H9 (cell line): ENCODE measurements around the gene HBG2. TPM values are rescaled to one million over a fixed set of nuclear protein-coding genes. Genes with fewer than 3 reads are reported as not detected.

Experiments
- DNase-seq: peaks from one replicate; pipeline ENCODE4 v3.0.0-alpha.2; 2017
- H2AFZ ChIP-seq: one replicate; pipeline ENCODE4 v1.6.1; 2013; ENCODE audit warnings: mild to moderate bottlenecking, low read length, control low read depth, moderate library complexity
- H2AK5ac ChIP-seq: 2 replicates; pipeline ENCODE4 v1.6.1; 2013; ENCODE audit warnings: low read length, control low read depth, mixed read lengths; ENCODE audit not compliant: insufficient read length
- H2BK120ac ChIP-seq: one replicate; pipeline ENCODE4 v1.6.1; 2013; ENCODE audit warnings: low read depth, mild to moderate bottlenecking, low read length, control low read depth, inconsistent platforms; ENCODE audit not compliant: poor library complexity, severe bottlenecking
- H2BK12ac ChIP-seq: 2 replicates; pipeline ENCODE4 v1.6.1; 2013; ENCODE audit warnings: low read length, control low read depth, mixed read lengths, low read depth; ENCODE audit not compliant: insufficient read length
- H2BK15ac ChIP-seq: 2 replicates; pipeline ENCODE4 v1.6.1; 2013; ENCODE audit warnings: low read depth, low read length, control low read depth
- H2BK20ac ChIP-seq: one replicate; pipeline ENCODE4 v1.6.1; 2013; ENCODE audit warnings: low read depth, mild to moderate bottlenecking, low read length, control low read depth, inconsistent platforms; ENCODE audit not compliant: poor library complexity, severe bottlenecking
- H2BK5ac ChIP-seq: 2 replicates; pipeline ENCODE4 v1.6.1; 2013; ENCODE audit warnings: low read length, control low read depth, mixed read lengths; ENCODE audit not compliant: insufficient read length
- H3K14ac ChIP-seq: 2 replicates; pipeline ENCODE4 v1.6.1; 2013; ENCODE audit warnings: low read length, control low read depth; ENCODE audit not compliant: insufficient read depth
- H3K18ac ChIP-seq: 2 replicates; pipeline ENCODE4 v1.6.1; 2013; ENCODE audit warnings: low read depth, mild to moderate bottlenecking, mixed read lengths, low read length, control low read depth; ENCODE audit not compliant: insufficient read length
- H3K23ac ChIP-seq: 2 replicates; pipeline ENCODE4 v1.6.1; 2013; ENCODE audit warnings: low read length, control low read depth, mixed read lengths, low read depth; ENCODE audit not compliant: insufficient read length
- H3K23me2 ChIP-seq: 2 replicates; pipeline ENCODE4 v1.6.1; 2013; ENCODE audit warnings: low read depth, mild to moderate bottlenecking, mixed read lengths, low read length, control low read depth; ENCODE audit not compliant: insufficient read length, poor library complexity, severe bottlenecking
- H3K27ac ChIP-seq: 2 replicates; pipeline ENCODE4 v1.5.1; 2013; ENCODE audit warnings: low read length, control low read depth, mixed read lengths, low read depth; ENCODE audit not compliant: insufficient read length
- H3K27me3 ChIP-seq: 2 replicates; pipeline ENCODE4 v1.6.1; 2013; ENCODE audit warnings: low read length, control low read depth, inconsistent platforms; ENCODE audit not compliant: insufficient read depth
- H3K4ac ChIP-seq: 2 replicates; pipeline ENCODE4 v1.6.1; 2013; ENCODE audit warnings: low read depth, mild to moderate bottlenecking, control low read depth, inconsistent platforms, low read length, moderate library complexity
- H3K4me1 ChIP-seq: 2 replicates; pipeline ENCODE4 v1.6.1; 2013; ENCODE audit warnings: low read length, control low read depth, inconsistent platforms; ENCODE audit not compliant: insufficient read depth
- H3K4me2 ChIP-seq: 2 replicates; pipeline ENCODE4 v1.6.1; 2013; ENCODE audit warnings: low read length, control low read depth, mixed read lengths; ENCODE audit not compliant: insufficient read length, insufficient read depth
- H3K56ac ChIP-seq: 2 replicates; pipeline ENCODE4 v1.6.1; 2013; ENCODE audit warnings: low read depth, mild to moderate bottlenecking, mixed read lengths, low read length, control low read depth; ENCODE audit not compliant: insufficient read length
- H3K79me1 ChIP-seq: 2 replicates; pipeline ENCODE4 v1.6.1; 2013; ENCODE audit warnings: low read depth, mild to moderate bottlenecking, moderate library complexity, low read length, control low read depth, inconsistent platforms; ENCODE audit not compliant: insufficient read depth, poor library complexity, severe bottlenecking
- H3K79me2 ChIP-seq: 2 replicates; pipeline ENCODE4 v1.6.1; 2013; ENCODE audit warnings: low read length, control low read depth, inconsistent platforms; ENCODE audit not compliant: insufficient read depth
- H3K9ac ChIP-seq: 2 replicates; pipeline ENCODE4 v1.6.1; 2013; ENCODE audit warnings: low read length, control low read depth, mixed read lengths; ENCODE audit not compliant: insufficient read length; ENCODE audit errors: extremely low read depth
- H3K9me3 ChIP-seq: one replicate; pipeline ENCODE4 v1.6.1; 2013; ENCODE audit warnings: low read depth, low read length, inconsistent platforms; ENCODE audit not compliant: control insufficient read depth
- H3T11ph ChIP-seq: one replicate; pipeline ENCODE4 v1.6.1; 2013; ENCODE audit warnings: mild to moderate bottlenecking, low read length, control low read depth, inconsistent platforms
- H4K20me1 ChIP-seq: one replicate; pipeline ENCODE4 v1.6.1; 2013; ENCODE audit not compliant: control insufficient read depth, insufficient read length, insufficient read depth
- H4K5ac ChIP-seq: 2 replicates; pipeline ENCODE4 v1.6.1; 2013; ENCODE audit warnings: low read depth, mild to moderate bottlenecking, mixed read lengths, low read length, control low read depth; ENCODE audit not compliant: insufficient read length
- H4K8ac ChIP-seq: replicated peaks from 2 replicates; pipeline ENCODE4 v1.6.1; 2013; ENCODE audit warnings: low read length, control low read depth, mixed read lengths, low read depth; ENCODE audit not compliant: insufficient read length
- H4K91ac ChIP-seq: 2 replicates; pipeline ENCODE4 v1.6.1; 2013; ENCODE audit warnings: low read depth, mild to moderate bottlenecking, moderate library complexity, mixed read lengths, low read length, control low read depth; ENCODE audit not compliant: insufficient read length
- H3K27ac Mint-ChIP-seq, 3 experiments: 2 replicates in 2 of 3; 3 replicates in 1 of 3; pipeline ENCODE4 v1.8.0; 2020 to 2021; ENCODE audit warnings: mixed read lengths in 3 of 3, mild to moderate bottlenecking in 1 of 3, moderate library complexity in 1 of 3
- H3K27me3 Mint-ChIP-seq: 2 replicates; pipeline ENCODE4 v1.8.0; 2021; ENCODE audit warnings: low read depth, mild to moderate bottlenecking, moderate library complexity, mixed read lengths
- H3K36me3 Mint-ChIP-seq, 3 experiments: 2 replicates in 2 of 3; 3 replicates in 1 of 3; pipeline ENCODE4 v1.8.0; 2020 to 2021; ENCODE audit warnings: low read depth in 3 of 3, mixed read lengths in 3 of 3; ENCODE audit not compliant: insufficient read depth in 1 of 3
- H3K4me1 Mint-ChIP-seq, 2 experiments: 2 replicates each; pipeline ENCODE4 v1.8.0; 2020; ENCODE audit warnings: mixed read lengths in 2 of 2
- H3K4me3 Mint-ChIP-seq, 2 experiments: 2 replicates in 1 of 2; 3 replicates in 1 of 2; pipeline ENCODE4 v1.8.0; 2020 to 2021; ENCODE audit warnings: mild to moderate bottlenecking in 2 of 2, mixed read lengths in 2 of 2, moderate library complexity in 1 of 2
- H3K9me3 Mint-ChIP-seq, 2 experiments: 2 replicates in 1 of 2; 3 replicates in 1 of 2; pipeline ENCODE4 v1.8.0; 2020; ENCODE audit warnings: mild to moderate bottlenecking in 2 of 2, mixed read lengths in 2 of 2, moderate library complexity in 1 of 2
- WGBS: extraction: QIAGEN DNeasy Blood & Tissue Kit; methylation state at CpG from one replicate; pipeline ENCODE4 v1.1.7; 2013; ENCODE audit warnings: missing lambda C conversion rate, low lambda C conversion rate, mixed read lengths; ENCODE audit not compliant: insufficient read length; ENCODE audit errors: extremely low coverage; 5-methylcytosine and 5-hydroxymethylcytosine counted together
- total RNA-seq: library from RNA; stranded (reverse); gene quantifications from 2 replicates; pipeline ENCODE4 v1.2.1, GENCODE V29; 2021
- TF ChIP-seq, protein P1 (sequence below): fragments of 200-600 bp; sonication (generic); conservative IDR thresholded peaks from 3 replicates; pipeline ENCODE4 v1.8.0; 2021; ENCODE audit warnings: antibody characterized with exemption, mild to moderate bottlenecking

Gene HBG2
- total RNA-seq, 1 experiment from 2014 or later, result not detected

DNA sequence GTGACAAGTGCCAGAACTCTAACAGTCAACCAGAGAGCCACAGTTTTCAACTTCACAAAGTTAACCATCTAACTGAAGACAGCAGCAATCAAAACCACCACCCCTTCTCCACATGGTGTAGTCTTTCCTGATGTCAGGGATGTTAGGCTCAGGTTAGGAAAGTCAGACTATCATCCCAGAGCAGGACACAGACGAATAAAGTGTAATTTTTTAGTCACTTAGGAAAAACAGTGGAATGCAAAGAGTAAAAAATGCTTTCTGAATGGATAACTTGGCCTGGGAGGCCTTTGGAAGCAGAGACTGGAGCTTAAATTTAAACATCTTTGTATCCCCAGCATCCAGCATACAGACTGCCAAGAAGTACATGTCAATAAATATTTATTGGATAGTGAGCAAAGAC is 31.8 kb upstream of the HBG2 start:
- Histone ChIP-seq H3K79me2 (no peaks in the 10 kb centered on the region), H4K5ac (no peak overlapping the region), H3T11ph (no peak overlapping the region), H3K79me1 (no peaks in the 10 kb centered on the region), H2BK15ac (no peak overlapping the region), H3K9ac (no peak overlapping the region), H3K27me3 (no peaks in the 10 kb centered on the region), H3K4me2 (no peak overlapping the region), H2AK5ac (no peak overlapping the region), H3K4me1 (no peaks in the 10 kb centered on the region), H3K23ac (no peak overlapping the region), H2AFZ (no peak overlapping the region), H4K20me1 (no peaks in the 10 kb centered on the region), H3K4ac (no peak overlapping the region), H4K91ac (no peak overlapping the region), H2BK20ac (no peak overlapping the region), H3K23me2 (no peaks in the 10 kb centered on the region), H2BK120ac (no peak overlapping the region), H3K9me3 (no peaks in the 10 kb centered on the region), H4K8ac (no peak overlapping the region), H3K27ac (no peak overlapping the region), H3K18ac (no peak overlapping the region), H2BK5ac (no peak overlapping the region), H3K56ac (no peak overlapping the region), H2BK12ac (no peak overlapping the region), H3K14ac (no peak overlapping the region)
- no peak for DNase-seq
- no peaks in the 10 kb centered on the region for H3K4me1 Mint-ChIP-seq
- H3K27ac Mint-ChIP-seq, result no peak overlapping the region
- no peak overlapping the region for H3K4me3 Mint-ChIP-seq
- H3K36me3 Mint-ChIP-seq, result no peaks in the 10 kb centered on the region; a peak in 1 of 7 replicates
- TF ChIP-seq, protein P1, sequence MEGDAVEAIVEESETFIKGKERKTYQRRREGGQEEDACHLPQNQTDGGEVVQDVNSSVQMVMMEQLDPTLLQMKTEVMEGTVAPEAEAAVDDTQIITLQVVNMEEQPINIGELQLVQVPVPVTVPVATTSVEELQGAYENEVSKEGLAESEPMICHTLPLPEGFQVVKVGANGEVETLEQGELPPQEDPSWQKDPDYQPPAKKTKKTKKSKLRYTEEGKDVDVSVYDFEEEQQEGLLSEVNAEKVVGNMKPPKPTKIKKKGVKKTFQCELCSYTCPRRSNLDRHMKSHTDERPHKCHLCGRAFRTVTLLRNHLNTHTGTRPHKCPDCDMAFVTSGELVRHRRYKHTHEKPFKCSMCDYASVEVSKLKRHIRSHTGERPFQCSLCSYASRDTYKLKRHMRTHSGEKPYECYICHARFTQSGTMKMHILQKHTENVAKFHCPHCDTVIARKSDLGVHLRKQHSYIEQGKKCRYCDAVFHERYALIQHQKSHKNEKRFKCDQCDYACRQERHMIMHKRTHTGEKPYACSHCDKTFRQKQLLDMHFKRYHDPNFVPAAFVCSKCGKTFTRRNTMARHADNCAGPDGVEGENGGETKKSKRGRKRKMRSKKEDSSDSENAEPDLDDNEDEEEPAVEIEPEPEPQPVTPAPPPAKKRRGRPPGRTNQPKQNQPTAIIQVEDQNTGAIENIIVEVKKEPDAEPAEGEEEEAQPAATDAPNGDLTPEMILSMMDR, result no peak
- H3K9me3 Mint-ChIP-seq, result no peaks in the 10 kb centered on the region
- H3K27me3 Mint-ChIP-seq, result no peaks in the 10 kb centered on the region; the same call in 1 of the 2 replicates
- no CpG with 5 or more reads among the region's 1 CpG for WGBS
